Activated naive CD8-positive, alpha-beta T cell treated with anti-CD3 and anti-CD28 coated beads, Interleukin-2, amount 10 ng/mL, durations not matched to agents 7 days and 5 days (primary cell): ENCODE data around the gene GSTCD. TPM values are rescaled to one million over a fixed set of nuclear protein-coding genes. Genes with fewer than 3 reads are reported as not detected.
"Not testable (repeated sequence)": the region's sequence is repeated elsewhere in the genome, so short reads cannot be mapped to it uniquely, and the experiment has no call there.

Source experiments
- ATAC-seq: fragments of 150-1000 bp; cut with Tn5 transposase; one replicate; pipeline ENCODE4 v1.10.0; 2021; ENCODE audit warnings: low read depth, moderate library complexity
- POLR2A ChIA-PET: fragments of 350-600 bp; sonication (Branson Sonifier 250); formaldehyde crosslinking; loops from one replicate; lab custom pipeline; 2021; ENCODE audit warnings: antibody characterized with exemption; lab: Charles Lee
- DNase-seq: peaks from one replicate; pipeline ENCODE4 v3.0.0; 2021
- H3K27ac Mint-ChIP-seq: one replicate; pipeline ENCODE4 v1.8.0; 2022; ENCODE audit warnings: mild to moderate bottlenecking, mixed read lengths
- H3K27me3 Mint-ChIP-seq: one replicate; pipeline ENCODE4 v1.8.0; 2022; ENCODE audit warnings: mild to moderate bottlenecking, moderate library complexity, mixed read lengths
- H3K36me3 Mint-ChIP-seq: one replicate; pipeline ENCODE4 v1.8.0; 2021; ENCODE audit warnings: mild to moderate bottlenecking, mixed read lengths
- H3K4me1 Mint-ChIP-seq: one replicate; pipeline ENCODE4 v1.8.0; 2021; ENCODE audit warnings: mixed read lengths
- H3K4me3 Mint-ChIP-seq: one replicate; pipeline ENCODE4 v1.8.0; 2022; ENCODE audit warnings: mild to moderate bottlenecking, moderate library complexity, mixed read lengths
- H3K9me3 Mint-ChIP-seq: one replicate; pipeline ENCODE4 v1.8.0; 2021; ENCODE audit warnings: mixed read lengths
- total RNA-seq, 2 experiments: library from RNA; stranded (reverse); gene quantifications; one replicate each; pipeline ENCODE4 v1.2.3, GENCODE V29; 2021

Gene GSTCD
- total RNA-seq, 2 experiments from 2014 or later: 10.4 to 11.2 TPM

GRCh38 chr4:105840426-105841174, 132.0 kb downstream of the GSTCD start:
- H3K27me3 Mint-ChIP-seq: no peaks in the 10 kb centered on the region
- POLR2A ChIA-PET: no interaction called here

GRCh38 chr4:105843941-105844340, 135.4 kb downstream of the GSTCD start:
- Mint-ChIP-seq H3K27me3 (no peaks in the 10 kb centered on the region), H3K4me3 (no peak overlapping the region), H3K27ac (no peak overlapping the region), H3K4me1 (no peaks in the 10 kb centered on the region), H3K36me3 (peaks cover 11% of the 10 kb centered on the region), H3K9me3 (no peaks in the 10 kb centered on the region)
- DNase-seq (no peak), ATAC-seq (no peak)
- POLR2A ChIA-PET: no interaction called here

More at GRCh38 chr4:105840426-105841174, 132.0 kb downstream of the GSTCD start:
- Mint-ChIP-seq H3K4me3 (no peak overlapping the region), H3K9me3 (no peaks in the 10 kb centered on the region), H3K4me1 (no peaks in the 10 kb centered on the region), H3K27ac (no peak overlapping the region), H3K36me3 (peaks cover 15% of the 10 kb centered on the region)
- no peak for ATAC-seq
- no peak for DNase-seq

- ATAC-seq: no peak
- H3K4me1 Mint-ChIP-seq: no peaks in the 10 kb centered on the region
- H3K27me3 Mint-ChIP-seq: no peaks in the 10 kb centered on the region
- DNase-seq: no peak
- no peak overlapping the region for H3K27ac Mint-ChIP-seq
- no peak overlapping the region for H3K4me3 Mint-ChIP-seq
- peaks cover 11% of the 10 kb centered on the region for H3K36me3 Mint-ChIP-seq
- POLR2A ChIA-PET: no interaction called here
- no peaks in the 10 kb centered on the region for H3K9me3 Mint-ChIP-seq
Measured at GRCh38 chr4:105845559-105845958, 137.0 kb downstream of the GSTCD start.

GRCh38 chr4:105848359-105848758, 139.8 kb downstream of the GSTCD start:
- H3K27me3 Mint-ChIP-seq, H3K9me3 Mint-ChIP-seq, POLR2A ChIA-PET, H3K27ac Mint-ChIP-seq, ATAC-seq, DNase-seq, H3K4me3 Mint-ChIP-seq, H3K4me1 Mint-ChIP-seq, H3K36me3 Mint-ChIP-seq: not testable (repeated sequence)

DNA sequence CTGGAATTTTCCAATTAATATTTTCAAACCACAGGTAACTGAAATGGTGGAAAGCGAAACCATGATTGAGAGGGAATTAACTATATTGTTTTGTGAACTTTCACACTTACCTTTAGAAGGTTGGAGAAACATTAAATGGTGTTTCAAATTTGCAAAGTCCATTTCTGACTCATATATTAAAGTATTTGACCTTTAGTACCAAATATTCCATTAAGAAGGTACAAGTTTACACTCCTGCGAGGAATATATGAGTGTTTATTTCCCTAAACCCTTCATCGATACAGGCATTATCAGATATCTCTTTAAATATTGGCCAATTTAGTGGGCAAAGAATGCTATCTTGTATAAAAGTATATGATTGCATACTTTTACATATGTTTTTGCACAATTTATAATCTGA, 142.6 kb downstream of the GSTCD start:
- DNase-seq: no peak
- ATAC-seq: no peak
- Mint-ChIP-seq H3K4me1 (no peaks in the 10 kb centered on the region), H3K27me3 (no peaks in the 10 kb centered on the region), H3K27ac (no peak overlapping the region), H3K9me3 (peaks cover 6% of the 10 kb centered on the region), H3K4me3 (no peak overlapping the region), H3K36me3 (peaks cover 5% of the 10 kb centered on the region)
- POLR2A ChIA-PET: no interaction called here

GRCh38 chr4:105852230-105852629, 143.6 kb downstream of the GSTCD start:
- H3K4me3 Mint-ChIP-seq, H3K36me3 Mint-ChIP-seq, POLR2A ChIA-PET, H3K27me3 Mint-ChIP-seq, H3K4me1 Mint-ChIP-seq, ATAC-seq, H3K27ac Mint-ChIP-seq, H3K9me3 Mint-ChIP-seq, DNase-seq: not testable (repeated sequence)

DNA sequence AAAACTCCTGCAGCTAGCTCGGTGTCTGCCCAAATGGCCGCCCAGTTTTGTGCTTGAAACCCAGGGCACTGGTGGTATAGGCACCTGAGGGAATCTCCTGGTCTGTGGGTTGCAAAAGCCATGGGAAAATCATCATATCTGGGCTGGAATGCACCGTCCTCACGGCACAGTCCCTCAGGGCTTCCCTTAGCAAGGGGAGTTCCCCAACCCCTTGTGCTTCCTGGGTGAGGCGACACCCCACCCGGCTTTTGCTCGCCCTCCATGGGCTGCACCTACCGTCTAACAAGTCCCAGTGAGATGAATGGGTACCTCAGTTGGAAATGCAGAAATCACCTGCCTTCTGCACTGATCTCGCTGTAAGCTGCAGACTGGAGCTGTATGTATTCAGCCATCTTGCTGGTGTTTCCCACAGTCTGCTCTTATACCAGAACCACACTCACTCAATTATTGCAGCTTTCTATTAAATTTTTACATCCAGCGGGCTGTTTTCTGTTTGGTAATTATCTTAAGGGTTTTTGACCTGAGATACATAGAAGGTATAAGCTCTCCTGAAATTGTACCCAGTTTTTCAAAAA, 150.0 kb downstream of the GSTCD start:
- ATAC-seq (no peak), DNase-seq (no peak)
- H3K4me3 Mint-ChIP-seq: no peak overlapping the region
- POLR2A ChIA-PET: no interaction called here
- no peaks in the 10 kb centered on the region for H3K27me3 Mint-ChIP-seq
- peaks cover 6% of the 10 kb centered on the region for H3K36me3 Mint-ChIP-seq
- peaks cover 18% of the 10 kb centered on the region for H3K9me3 Mint-ChIP-seq
- H3K4me1 Mint-ChIP-seq: no peaks in the 10 kb centered on the region
- H3K27ac Mint-ChIP-seq: no peak overlapping the region

DNA sequence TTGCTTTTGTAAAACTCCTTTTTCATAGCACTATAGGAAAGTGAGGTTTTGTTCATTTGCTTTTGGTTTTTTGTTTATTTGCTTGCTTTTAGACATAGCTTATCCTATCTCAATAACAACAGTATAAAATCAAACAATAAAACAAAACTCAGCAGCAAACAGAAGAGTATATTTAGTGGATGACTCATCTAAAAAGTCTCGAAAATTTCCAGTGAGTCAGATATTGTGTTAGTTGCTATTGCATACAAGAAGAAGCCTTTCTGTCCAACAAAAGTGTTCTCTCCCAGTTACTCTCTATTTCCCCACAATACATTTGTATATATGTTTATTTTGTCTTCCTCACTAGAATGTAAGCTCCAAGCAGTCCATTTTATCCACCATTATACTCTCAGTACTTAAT, 150.6 kb downstream of the GSTCD start:
- Mint-ChIP-seq H3K27me3 (no peaks in the 10 kb centered on the region), H3K4me3 (no peak overlapping the region), H3K27ac (no peak overlapping the region), H3K9me3 (peaks cover 16% of the 10 kb centered on the region), H3K36me3 (peaks cover 6% of the 10 kb centered on the region), H3K4me1 (no peaks in the 10 kb centered on the region)
- no peak for ATAC-seq
- DNase-seq: no peak
- POLR2A ChIA-PET: no interaction called here

- no peak for DNase-seq
- H3K4me1 Mint-ChIP-seq: no peaks in the 10 kb centered on the region
- H3K9me3 Mint-ChIP-seq: no peaks in the 10 kb centered on the region
- no peak overlapping the region for H3K4me3 Mint-ChIP-seq
- H3K27me3 Mint-ChIP-seq: no peaks in the 10 kb centered on the region
- H3K27ac Mint-ChIP-seq: no peak overlapping the region
- ATAC-seq: no peak
- POLR2A ChIA-PET: no interaction called here
- H3K36me3 Mint-ChIP-seq: no peaks in the 10 kb centered on the region
Measured at GRCh38 chr4:105870963-105871362, 162.4 kb downstream of the GSTCD start.

DNA sequence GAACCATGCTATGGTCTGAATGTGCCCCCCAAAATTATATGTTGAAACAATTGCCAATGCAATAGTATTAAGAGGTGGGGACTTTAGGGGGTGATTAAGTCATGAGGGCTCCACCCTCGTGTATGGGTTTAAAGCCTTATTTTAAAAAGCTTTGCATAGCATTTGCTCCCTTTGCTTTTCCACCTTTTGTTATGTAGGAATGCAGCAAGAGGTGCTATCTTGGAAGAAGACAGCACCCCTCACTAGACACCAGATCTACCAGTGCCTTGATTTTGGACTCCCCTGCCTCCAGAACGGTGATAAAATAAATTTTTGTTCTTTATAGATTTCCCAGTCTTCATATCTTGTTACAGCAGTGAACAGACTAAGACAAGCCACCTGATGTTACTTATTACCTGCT, 163.4 kb downstream of the GSTCD start:
- H3K9me3 Mint-ChIP-seq: no peaks in the 10 kb centered on the region
- no peaks in the 10 kb centered on the region for H3K4me1 Mint-ChIP-seq
- POLR2A ChIA-PET: no interaction called here
- ATAC-seq (no peak), DNase-seq (no peak)
- H3K27me3 Mint-ChIP-seq: no peaks in the 10 kb centered on the region
- no peaks in the 10 kb centered on the region for H3K36me3 Mint-ChIP-seq
- H3K4me3 Mint-ChIP-seq: no peak overlapping the region
- no peak overlapping the region for H3K27ac Mint-ChIP-seq

DNA sequence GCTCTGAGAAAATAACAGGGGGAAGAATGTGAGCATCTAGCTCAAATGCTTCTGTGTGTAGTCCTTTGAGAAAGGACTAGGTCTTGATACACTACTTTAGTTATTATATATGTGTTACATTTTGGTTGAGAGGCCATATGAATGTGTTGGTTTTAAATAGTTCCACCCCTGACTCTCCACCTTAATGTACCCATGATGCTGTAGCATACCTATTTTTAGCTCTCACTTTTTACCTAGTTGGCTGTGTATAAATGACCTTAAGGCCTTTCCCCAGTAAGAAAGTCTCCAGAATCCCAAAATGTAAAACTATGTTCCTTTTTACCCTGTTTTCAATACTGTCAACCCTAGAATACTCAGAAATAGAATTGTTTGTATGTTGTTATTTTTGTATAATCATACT, 166.6 kb downstream of the GSTCD start:
- Mint-ChIP-seq H3K4me3 (no peak overlapping the region), H3K27me3 (peaks cover 4% of the 10 kb centered on the region), H3K9me3 (no peaks in the 10 kb centered on the region), H3K4me1 (no peaks in the 10 kb centered on the region), H3K36me3 (no peaks in the 10 kb centered on the region), H3K27ac (no peak overlapping the region)
- POLR2A ChIA-PET: no interaction called here
- DNase-seq: no peak
- no peak for ATAC-seq

DNA sequence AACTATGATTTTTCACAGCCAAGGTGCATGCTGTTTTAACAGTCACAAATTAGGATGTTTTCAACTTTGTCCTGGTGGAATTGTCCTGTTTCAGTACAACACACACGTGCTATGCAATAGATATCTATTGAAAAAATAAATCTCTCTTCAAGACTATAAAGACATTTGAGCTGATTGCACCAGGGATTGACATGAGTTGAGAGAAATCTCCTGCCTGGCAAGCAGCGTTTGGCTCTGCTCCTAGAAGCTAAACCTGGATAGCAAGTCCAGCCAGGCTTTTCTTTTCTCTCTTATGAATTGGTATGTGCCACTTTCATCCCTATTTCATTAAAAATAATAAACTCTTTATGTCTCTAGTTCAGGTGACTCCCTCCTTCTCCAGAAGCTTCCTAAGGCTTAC, 170.1 kb downstream of the GSTCD start:
- Mint-ChIP-seq H3K9me3 (no peaks in the 10 kb centered on the region), H3K27me3 (peaks cover 9% of the 10 kb centered on the region), H3K4me3 (no peak overlapping the region), H3K27ac (no peak overlapping the region), H3K36me3 (no peaks in the 10 kb centered on the region), H3K4me1 (no peaks in the 10 kb centered on the region)
- POLR2A ChIA-PET: no interaction called here
- ATAC-seq (no peak), DNase-seq (no peak)

DNA sequence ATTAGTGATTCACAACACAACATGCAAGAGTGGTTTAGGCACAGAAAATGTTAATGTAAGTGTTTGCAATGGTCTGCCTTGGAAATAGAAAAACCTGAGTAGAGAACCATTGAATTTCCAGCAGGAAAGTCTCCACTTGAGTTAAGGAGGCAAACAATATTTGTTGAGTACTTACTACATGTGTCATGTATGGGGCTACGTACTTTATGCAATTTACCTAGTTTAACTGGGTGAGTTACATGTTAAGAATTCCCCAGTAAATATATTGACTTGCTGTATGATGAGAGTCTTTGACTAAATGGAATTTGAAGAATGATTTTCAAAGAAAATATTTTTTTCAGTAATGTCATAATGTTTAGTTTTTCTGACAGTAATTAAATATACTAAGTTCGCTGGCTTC, 178.9 kb downstream of the GSTCD start:
- POLR2A ChIA-PET: no interaction called here
- Mint-ChIP-seq H3K27ac (no peak overlapping the region), H3K36me3 (no peaks in the 10 kb centered on the region), H3K9me3 (peaks cover 9% of the 10 kb centered on the region), H3K4me3 (no peak overlapping the region), H3K4me1 (no peaks in the 10 kb centered on the region), H3K27me3 (peaks cover 21% of the 10 kb centered on the region)
- DNase-seq (no peak), ATAC-seq (no peak)
